HEK293 (cell line): ENCODE measurements around the gene NKG7.

Experiments
- CTCF ChIA-PET: fragments of 350-600 bp; formaldehyde crosslinking; extraction: SDS; loops from one replicate; lab custom pipeline; 2021; ENCODE audit warnings: antibody characterized with exemption; lab: Yijun Ruan, JAX
- POLR2A ChIA-PET: fragments of 300-600 bp; formaldehyde crosslinking; extraction: SDS; loops from one replicate; lab custom pipeline; 2020; ENCODE audit warnings: antibody characterized with exemption, inconsistent platforms; lab: Yijun Ruan, JAX
- H3K27ac ChIP-seq: fragments of 200-500 bp; sonication (Bioruptor generic); 2 replicates; pipeline ENCODE4 v1.5.1; 2014; ENCODE audit warnings: low read depth, low read length, control low read depth, inconsistent platforms; ENCODE audit errors: extremely low read depth
- H3K36me3 ChIP-seq, 2 experiments: fragments of 200-500 bp in 1 of 2; sonication (Bioruptor generic) in 1 of 2; 1 replicate in 1 of 2; 2 replicates in 1 of 2; pipeline ENCODE4 v1.5.1; 2014 to 2017; ENCODE audit warnings: inconsistent platforms in 2 of 2, low read length in 2 of 2; ENCODE audit not compliant: control insufficient read depth in 2 of 2, insufficient read depth in 1 of 2
- H3K4me1 ChIP-seq: fragments of 200-500 bp; sonication (Bioruptor generic); 2 replicates; pipeline ENCODE4 v1.5.1; 2014; ENCODE audit warnings: mild to moderate bottlenecking, low read length, inconsistent platforms; ENCODE audit not compliant: control insufficient read depth, insufficient read depth
- H3K4me3 ChIP-seq: 2 replicates; pipeline ENCODE4 v1.5.1; 2011; ENCODE audit warnings: low read depth, mild to moderate bottlenecking, control low read depth, low read length, moderate library complexity
- H3K9me3 ChIP-seq: fragments of 200-500 bp; sonication (Bioruptor generic); 2 replicates; pipeline ENCODE4 v1.5.1; 2014; ENCODE audit warnings: low read depth, low read length, inconsistent platforms; ENCODE audit not compliant: control insufficient read depth, insufficient read depth
- ATF2 ChIP-seq: fragments of 450-650 bp; formaldehyde crosslinking; IDR thresholded peaks from 2 replicates; pipeline ENCODE4 v1.5.1; 2016; ENCODE audit warnings: missing biosample characterization, missing genetic modification characterization, low read depth
- EGR2 ChIP-seq: fragments of 450-650 bp; formaldehyde crosslinking; IDR thresholded peaks from 2 replicates; pipeline ENCODE4 v1.5.1; 2016; ENCODE audit warnings: low read depth, missing biosample characterization, missing genetic modification characterization
- GLI2 ChIP-seq: fragments of 450-650 bp; formaldehyde crosslinking; IDR thresholded peaks from 2 replicates; pipeline ENCODE4; 2017; ENCODE audit warnings: missing biosample characterization, missing genetic modification characterization, low read depth, borderline replicate concordance
- GLI4 ChIP-seq: fragments of 450-650 bp; formaldehyde crosslinking; IDR thresholded peaks from 2 replicates; pipeline ENCODE4 v1.5.1; 2016; ENCODE audit warnings: missing biosample characterization, missing genetic modification characterization
- HIC1 ChIP-seq: fragments of 450-650 bp; formaldehyde crosslinking; IDR thresholded peaks from 2 replicates; pipeline ENCODE4 v1.5.1; 2016; ENCODE audit warnings: missing biosample characterization, missing genetic modification characterization
- KLF8 ChIP-seq: fragments of 450-650 bp; formaldehyde crosslinking; IDR thresholded peaks from 2 replicates; pipeline ENCODE4 v1.5.1; 2016; ENCODE audit warnings: missing biosample characterization, missing genetic modification characterization
- MEIS1 ChIP-seq: sonication (generic); formaldehyde crosslinking; IDR thresholded peaks from 2 replicates; pipeline ENCODE4 v1.8.1; 2022; ENCODE audit warnings: missing genetic modification reagents, mild to moderate bottlenecking, borderline replicate concordance
- SP2 ChIP-seq: fragments of 450-650 bp; formaldehyde crosslinking; IDR thresholded peaks from 2 replicates; pipeline ENCODE4 v1.5.1; 2016; ENCODE audit warnings: missing biosample characterization, missing genetic modification characterization
- YY1 ChIP-seq: fragments of 450-650 bp; formaldehyde crosslinking; IDR thresholded peaks from 2 replicates; pipeline ENCODE4 v1.5.1; 2018; ENCODE audit warnings: missing biosample characterization, missing genetic modification characterization
- ZBTB17 ChIP-seq: fragments of 450-650 bp; formaldehyde crosslinking; IDR thresholded peaks from 2 replicates; pipeline ENCODE4 v1.5.1; 2016; ENCODE audit warnings: missing biosample characterization, missing genetic modification characterization
- ZBTB20 ChIP-seq: fragments of 450-650 bp; formaldehyde crosslinking; IDR thresholded peaks from 2 replicates; pipeline ENCODE4 v1.5.1; 2016; ENCODE audit warnings: missing biosample characterization, missing genetic modification characterization
- ZFHX2 ChIP-seq: fragments of 450-650 bp; formaldehyde crosslinking; conservative IDR thresholded peaks from 2 replicates; pipeline ENCODE4 v1.5.1; 2016; ENCODE audit warnings: missing biosample characterization, missing genetic modification characterization
- ZNF112 ChIP-seq: fragments of 450-650 bp; formaldehyde crosslinking; IDR thresholded peaks from 2 replicates; pipeline ENCODE4 v1.5.0; 2017; ENCODE audit warnings: missing biosample characterization, missing genetic modification characterization
- ZNF16 ChIP-seq: fragments of 450-650 bp; formaldehyde crosslinking; IDR thresholded peaks from 2 replicates; pipeline ENCODE4 v1.5.1; 2016; ENCODE audit warnings: low read depth, missing biosample characterization, missing genetic modification characterization
- ZNF2 ChIP-seq: fragments of 450-650 bp; formaldehyde crosslinking; IDR thresholded peaks from 2 replicates; pipeline ENCODE4 v1.5.1; 2016; ENCODE audit warnings: missing biosample characterization, missing genetic modification characterization
- ZNF37A ChIP-seq: fragments of 450-650 bp; IDR thresholded peaks from 2 replicates; pipeline ENCODE4 v1.5.1; 2018; ENCODE audit warnings: missing biosample characterization, missing genetic modification characterization
- ZNF398 ChIP-seq: fragments of 450-650 bp; formaldehyde crosslinking; IDR thresholded peaks from 2 replicates; pipeline ENCODE4 v1.5.1; 2017; ENCODE audit warnings: missing biosample characterization, missing genetic modification characterization
- ZNF513 ChIP-seq: fragments of 450-650 bp; IDR thresholded peaks from 2 replicates; pipeline ENCODE4 v1.5.1; 2018; ENCODE audit warnings: missing biosample characterization, missing genetic modification characterization
- ZNF580 ChIP-seq: fragments of 450-650 bp; formaldehyde crosslinking; IDR thresholded peaks from 2 replicates; pipeline ENCODE4 v1.5.1; 2016; ENCODE audit warnings: missing biosample characterization, missing genetic modification characterization
- ZNF768 ChIP-seq: fragments of 450-650 bp; formaldehyde crosslinking; IDR thresholded peaks from 2 replicates; pipeline ENCODE4 v1.5.1; 2018; ENCODE audit warnings: missing biosample characterization, mild to moderate bottlenecking, missing genetic modification characterization
- ZNF791 ChIP-seq: fragments of 450-650 bp; formaldehyde crosslinking; IDR thresholded peaks from 2 replicates; pipeline ENCODE4 v1.5.1; 2016; ENCODE audit warnings: missing biosample characterization, missing genetic modification characterization
- ZSCAN30 ChIP-seq: fragments of 450-650 bp; IDR thresholded peaks from 2 replicates; pipeline ENCODE4 v1.5.1; 2018; ENCODE audit warnings: missing biosample characterization, mild to moderate bottlenecking, missing genetic modification characterization, moderate library complexity
- ZSCAN5A ChIP-seq: fragments of 450-650 bp; formaldehyde crosslinking; IDR thresholded peaks from 2 replicates; pipeline ENCODE4 v1.5.1; 2016; ENCODE audit warnings: missing biosample characterization, missing genetic modification characterization

NKG7 gene

GRCh38 chr19:51342631-51343569 lies 29.6 kb downstream of the NKG7 start:
- 0 out of 2 replicates have a peak, but pooled peaks cover 8% of the 10 kb centered on the region for H3K4me1 ChIP-seq
- no peak overlapping the region for H3K4me3 ChIP-seq
- ChIA-PET POLR2A (interaction anchor here (0.7 to 2.0 kb wide), 4 partner anchors 12 to 25 kb away, joined by 3 to 10 read pairs (median 4); no protein-coding TSS in a partner anchor), CTCF (interaction anchor here (1.0 kb wide), 1 partner anchor 185 kb away, joined by 3 read pairs; no protein-coding TSS in a partner anchor)
- no peaks in the 10 kb centered on the region for H3K9me3 ChIP-seq
- H3K36me3 ChIP-seq = peaks cover 0 to 27% of the 10 kb centered on the region in 2 experiments; a peak in 2 of 3 replicates
- H3K27ac ChIP-seq = no peak overlapping the region
- no peak for TF ChIP-seq ZNF791 (tag by site-specific recombination)
- no peak for TF ChIP-seq ATF2 (tag by site-specific recombination)
- 0 out of 2 replicates have a peak, but pooled peaks have one; percentile 41 for TF ChIP-seq ZNF16 (tag by site-specific recombination)
- TF ChIP-seq SP2 (tag by site-specific recombination) = peak; percentile 16; the same call in 1 of the 2 replicates
- TF ChIP-seq ZNF513 (tag by site-specific recombination) = no peak
- 0 out of 2 replicates have a peak, but pooled peaks have one; percentile 3 for TF ChIP-seq EGR2 (tag by site-specific recombination)
- TF ChIP-seq ZSCAN30 (tag by site-specific recombination) = no peak
- TF ChIP-seq MEIS1 (CRISPR knock-in tag) = no peak
- TF ChIP-seq ZNF768 (tag by site-specific recombination) = peak; percentile 79

GRCh38 chr19:51341976-51342580 lies 30.4 kb downstream of the NKG7 start, which contains the start of gene VSIG10L:
TSS of gene VSIG10L (minus strand) at chr19:51342139. CDS start at chr19:51342124, 15 bp downstream.
- Histone ChIP-seq H3K9me3 (no peaks in the 10 kb centered on the region), H3K4me1 (0 out of 2 replicates have a peak, but pooled peaks cover 8% of the 10 kb centered on the region), H3K36me3 (peaks cover 0 to 20% of the 10 kb centered on the region in 2 experiments; a peak in 1 of 3 replicates), H3K27ac (no peak within 1 kb of the TSS), H3K4me3 (no peak within 1 kb of the TSS)
- ChIA-PET POLR2A (interaction anchor here (0.5 to 2.0 kb wide), 5 partner anchors 13 to 26 kb away, joined by 3 to 10 read pairs (median 5); partner anchors contain the start of gene ETFB), CTCF (interaction anchor here (0.6 to 2.1 kb wide), 5 partner anchors 17 to 66 kb away, joined by 3 to 6 read pairs (median 3); no protein-coding TSS in a partner anchor)
- TF ChIP-seq ZFHX2 (tag by site-specific recombination) = peak; percentile 37; the same call in 1 of the 2 replicates
- TF ChIP-seq YY1 (tag by site-specific recombination) = no peak
- no peak for TF ChIP-seq HIC1
- TF ChIP-seq ZBTB17 (tag by site-specific recombination) = no peak
- TF ChIP-seq MEIS1 (CRISPR knock-in tag) = no peak
- TF ChIP-seq GLI2 = no peak
- TF ChIP-seq ZNF112 (tag by site-specific recombination) = no peak
- no peak for TF ChIP-seq ZSCAN5A (tag by site-specific recombination)
- TF ChIP-seq EGR2 (tag by site-specific recombination) = peak; percentile 4; the same call in 1 of the 2 replicates
- TF ChIP-seq ZNF398 (tag by site-specific recombination) = no peak
- TF ChIP-seq ZNF580 = no peak
- no peak for TF ChIP-seq KLF8 (tag by site-specific recombination)
- TF ChIP-seq GLI4 (tag by site-specific recombination) = no peak
- TF ChIP-seq ZNF37A (tag by site-specific recombination) = no peak
- no peak for TF ChIP-seq ZBTB20 (tag by site-specific recombination)
- TF ChIP-seq ZNF2 (tag by site-specific recombination) = no peak
